Pancreas (tissue), 10 donors: ENCODE measurements around the gene NOL8. TPM values are rescaled to one million over a fixed set of nuclear protein-coding genes. Genes with fewer than 3 reads are reported as not detected.
A peak's percentile ranks its signal among the peaks of the same experiment; 100 is the strongest.

Source experiments
- ATAC-seq, 4 donors: fragments of 200-7000 bp; cut with Tn5 transposase; one replicate each; pipeline versions ENCODE4 v1.8.0 to v1.9.1; 2020; ENCODE audit warnings: mild to moderate bottlenecking in 4 of 4, moderate library complexity in 4 of 4
- DNase-seq, 6 donors: peaks; one replicate each; pipeline ENCODE4 v3.0.0-alpha.2; 2020
- FAIRE-seq: peaks from 2 replicates; lab custom pipeline; 2012; peaks lifted over from hg19 to GRCh38; lab: Jason Lieb, UNC
- H3K27ac ChIP-seq, 4 donors: fragments of 200-600 bp; sonication (generic); 1 replicate in 3 of 4; 2 replicates in 1 of 4; pipeline versions ENCODE4 v1.5.0 to v1.8.0; 2020
- H3K27me3 ChIP-seq, 4 donors: fragments of 200-600 bp; one replicate each; pipeline ENCODE4 v1.8.0; 2021
- H3K36me3 ChIP-seq, 3 donors: fragments of 200-600 bp; sonication (generic) in 1 of 3; one replicate each; pipeline versions ENCODE4 v1.5.0 to v1.8.0; 2020 to 2021
- H3K4me1 ChIP-seq, 3 donors: fragments of 200-600 bp; one replicate each; pipeline ENCODE4 v1.8.0; 2021
- H3K4me3 ChIP-seq, 4 donors: fragments of 200-600 bp; sonication (generic) in 2 of 4; one replicate each; pipeline versions ENCODE4 v1.5.0 to v1.8.0; 2020 to 2021
- H3K9me3 ChIP-seq, 4 donors: fragments of 200-600 bp; one replicate each; pipeline ENCODE4 v1.8.0; 2021
- WGBS, 2 donors: extraction: QIAGEN DNeasy Blood & Tissue Kit; methylation state at CpG; one replicate each; pipeline ENCODE4 v1.1.7; 2013; 5-methylcytosine and 5-hydroxymethylcytosine counted together
- intact Hi-C, 3 donors: fragments of 100-400 bp; cut with DNase I; formaldehyde crosslinking; loops; one replicate each; pipeline versions ENCODE4 v1.11.1 to v1.14.2; 2022
- polyA plus RNA-seq, 2 donors: library from polyadenylated mRNA; stranded (reverse); fragments of 200-250 nt; gene quantifications; one replicate each; pipeline ENCODE4 v1.2.3, GENCODE V29; 2013
- total RNA-seq, 6 donors: library from RNA; stranded (reverse); fragmentation: NEBNext Ultra II Directional in 4 of 6; extraction: Animal tissue kit (Norgen Biotek cat#: 25700) in 4 of 6; gene quantifications; one replicate each; pipeline versions ENCODE4 v1.2.1 to v1.2.4, GENCODE V29; 2021 to 2023
- TF ChIP-seq, protein P1 (sequence below), 4 donors: fragments of 200-600 bp; sonication (generic) in 3 of 4; IDR thresholded peaks; one replicate each; pipeline versions ENCODE4 v1.5.0 to v1.8.0; 2021; ENCODE audit warnings: antibody characterized with exemption in 4 of 4
- donor health status: healthy with polysubstance abuse.
- donor health status: DM: no; HTN: no; CAD: no; lungs with moderate emphysema.
- donor health status: DM: no; HTN: no; CAD: no.
- donor health status: control.
- donor health status: control.
- donor health status: Bipolar disorder and iron deficiency.
- donor health status: DM: yes; HTN: yes; CAD: no.
- donor health status: DM: no; HTN: no; CAD: no.
- donor health status: DM: no; HTN: no; CAD: no.
- donor health status: DM: yes; HTN: yes; CAD: no.

The NOL8 gene
- total and polyA plus RNA-seq, 8 donors: 9.7 to 20.6 (median 14.9) TPM

DNA sequence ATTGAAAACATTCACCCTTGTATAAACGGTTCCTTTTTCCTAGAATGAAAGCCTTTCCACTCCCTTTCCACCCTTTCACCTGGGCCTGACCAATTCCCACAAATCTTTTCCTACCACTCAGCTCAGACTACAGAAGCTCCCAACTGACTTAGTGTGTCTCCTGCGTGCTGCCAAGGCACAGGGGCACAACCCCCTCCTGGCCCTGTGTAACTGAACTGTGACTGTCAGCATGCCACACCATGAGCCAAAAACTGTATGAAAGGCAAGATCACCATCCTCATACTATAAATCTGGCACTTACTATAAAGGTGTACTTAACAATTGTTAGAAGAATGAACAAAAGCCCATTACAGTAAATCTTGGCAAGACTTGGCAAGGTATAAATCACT lies 11.5 kb downstream of the NOL8 start:
- H3K9me3 ChIP-seq: no peaks in the 10 kb centered on the region
- DNase-seq (no peak), FAIRE-seq (no peak), ATAC-seq (no peak)
- TF ChIP-seq, protein P1, sequence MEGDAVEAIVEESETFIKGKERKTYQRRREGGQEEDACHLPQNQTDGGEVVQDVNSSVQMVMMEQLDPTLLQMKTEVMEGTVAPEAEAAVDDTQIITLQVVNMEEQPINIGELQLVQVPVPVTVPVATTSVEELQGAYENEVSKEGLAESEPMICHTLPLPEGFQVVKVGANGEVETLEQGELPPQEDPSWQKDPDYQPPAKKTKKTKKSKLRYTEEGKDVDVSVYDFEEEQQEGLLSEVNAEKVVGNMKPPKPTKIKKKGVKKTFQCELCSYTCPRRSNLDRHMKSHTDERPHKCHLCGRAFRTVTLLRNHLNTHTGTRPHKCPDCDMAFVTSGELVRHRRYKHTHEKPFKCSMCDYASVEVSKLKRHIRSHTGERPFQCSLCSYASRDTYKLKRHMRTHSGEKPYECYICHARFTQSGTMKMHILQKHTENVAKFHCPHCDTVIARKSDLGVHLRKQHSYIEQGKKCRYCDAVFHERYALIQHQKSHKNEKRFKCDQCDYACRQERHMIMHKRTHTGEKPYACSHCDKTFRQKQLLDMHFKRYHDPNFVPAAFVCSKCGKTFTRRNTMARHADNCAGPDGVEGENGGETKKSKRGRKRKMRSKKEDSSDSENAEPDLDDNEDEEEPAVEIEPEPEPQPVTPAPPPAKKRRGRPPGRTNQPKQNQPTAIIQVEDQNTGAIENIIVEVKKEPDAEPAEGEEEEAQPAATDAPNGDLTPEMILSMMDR (IDR thresholded peaks at IDR 0.05): no peak
- peaks cover 0 to 45% (median 10%) of the 10 kb centered on the region in 3 donors for H3K36me3 ChIP-seq
- H3K4me1 ChIP-seq: peaks cover 0 to 4% (median 0%) of the 10 kb centered on the region in 3 donors
- intact Hi-C loops: loop anchor here in 1 of 3 donors (10.0 kb wide), 1 partner anchor 49 kb away; no protein-coding TSS in a partner anchor
- no peaks in the 10 kb centered on the region for H3K27me3 ChIP-seq
- H3K4me3 ChIP-seq: no peak overlapping the region
- 83 to 89% methylated on average over 2 of the region's 2 CpGs for WGBS, 2 donors
- H3K27ac ChIP-seq: no peak overlapping the region

DNA sequence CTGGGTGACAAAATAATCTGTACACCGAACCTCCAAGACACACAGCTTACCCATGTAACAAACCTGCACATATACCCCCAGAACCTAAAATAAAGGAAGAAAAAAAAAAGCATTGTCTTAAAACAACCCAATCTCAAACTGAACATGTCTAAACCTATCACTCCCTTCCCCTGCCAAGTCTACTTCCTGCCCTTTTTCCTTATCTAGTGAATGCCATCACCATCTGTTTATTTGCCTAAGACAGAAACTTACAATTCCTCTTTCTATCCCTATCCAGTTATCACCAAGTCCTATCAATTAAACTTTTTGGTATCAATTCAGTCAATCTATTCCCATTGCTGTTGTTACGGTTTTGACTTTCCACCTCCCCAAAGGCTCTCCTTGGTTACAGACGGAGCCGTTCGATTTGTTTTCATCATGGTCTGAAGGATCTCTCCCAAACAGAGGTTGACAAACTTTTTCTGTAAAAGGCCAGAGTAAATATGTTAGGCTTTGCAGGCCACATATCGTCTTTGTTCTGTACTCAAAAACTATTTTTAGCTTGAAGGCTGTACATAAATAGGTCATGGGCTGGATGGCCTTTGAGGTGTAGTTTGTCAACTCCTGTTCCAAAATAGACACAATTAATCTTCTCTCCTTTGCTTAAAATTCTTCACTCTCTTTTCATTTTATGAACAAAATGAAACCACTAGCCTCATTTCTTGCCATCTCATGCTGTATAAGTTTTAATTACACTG lies 12.1 kb downstream of the NOL8 start:
- Histone ChIP-seq H3K4me1 (peaks cover 0 to 4% (median 0%) of the 10 kb centered on the region in 3 donors), H3K27me3 (no peaks in the 10 kb centered on the region), H3K9me3 (no peaks in the 10 kb centered on the region), H3K4me3 (no peak overlapping the region), H3K27ac (no peak overlapping the region), H3K36me3 (peaks cover 0 to 39% (median 4%) of the 10 kb centered on the region in 3 donors)
- intact Hi-C loops: loop anchor here in 1 of 3 donors (10.0 kb wide), 1 partner anchor 48 kb away; no protein-coding TSS in a partner anchor
- TF ChIP-seq, protein P1 (IDR thresholded peaks at IDR 0.05): no peak
- ATAC-seq (no peak), DNase-seq (no peak), FAIRE-seq (no peak)
- WGBS, 2 donors: 77 to 85% methylated on average over 6 of the region's 6 CpGs

DNA sequence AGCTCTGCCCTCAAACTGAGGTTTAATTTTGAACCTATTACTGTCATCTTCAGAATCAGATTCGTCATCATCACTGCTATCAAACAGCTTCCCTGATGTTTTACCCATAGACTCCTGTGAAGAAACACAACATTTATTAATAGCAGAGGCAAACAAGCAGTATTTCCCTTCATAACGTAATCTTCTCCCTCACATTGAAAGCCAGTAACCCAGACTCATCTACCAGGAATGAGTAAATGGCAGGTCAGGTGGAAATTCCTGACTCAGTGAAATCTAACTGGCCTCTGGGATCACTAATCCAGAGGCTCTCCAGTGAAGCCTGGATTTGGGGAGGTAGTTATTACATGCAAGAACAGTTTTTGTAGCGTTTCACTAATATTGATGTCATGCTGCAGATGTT lies 14.6 kb downstream of the NOL8 start:
- peaks cover under 1 to 44% (median 3%) of the 10 kb centered on the region in 3 donors for H3K36me3 ChIP-seq
- 77 to 85% methylated on average over 3 of the region's 3 CpGs for WGBS, 2 donors
- FAIRE-seq (no peak), DNase-seq (no peak), ATAC-seq (peak in 2 of 4 donors; percentile 42 to 72)
- H3K9me3 ChIP-seq: no peaks in the 10 kb centered on the region
- no peaks in the 10 kb centered on the region for H3K27me3 ChIP-seq
- TF ChIP-seq, protein P1 (IDR thresholded peaks at IDR 0.05): no peak
- H3K27ac ChIP-seq: no peak overlapping the region
- intact Hi-C loops: loop anchor here in 1 of 3 donors (10.0 kb wide), 1 partner anchor 46 kb away; no protein-coding TSS in a partner anchor
- H3K4me1 ChIP-seq: peaks cover 0 to 4% (median 0%) of the 10 kb centered on the region in 3 donors
- no peak overlapping the region for H3K4me3 ChIP-seq

DNA sequence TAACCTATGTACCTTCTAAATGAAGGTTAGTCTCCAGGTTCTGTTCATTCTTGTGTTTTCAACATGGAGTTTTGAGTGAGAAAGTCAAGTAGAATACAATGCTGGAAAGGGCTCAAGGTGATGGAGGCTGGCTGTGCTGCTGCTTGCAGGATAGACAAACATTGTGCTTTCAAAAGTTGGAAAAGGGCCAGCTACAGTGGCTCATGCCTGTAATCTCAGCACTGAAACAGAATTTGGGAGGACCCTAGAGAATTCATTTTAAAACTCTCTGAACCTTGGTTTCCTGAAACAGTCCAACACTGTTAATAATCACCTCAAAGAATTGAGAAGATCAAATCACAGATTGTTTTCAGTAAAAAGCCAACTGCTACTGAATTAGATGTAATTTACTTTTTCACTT lies 16.3 kb downstream of the NOL8 start:
- H3K27ac ChIP-seq: no peak overlapping the region
- ATAC-seq: peak; percentile 59 to 72 (median 66)
- TF ChIP-seq, protein P1 (IDR thresholded peaks at IDR 0.05): no peak
- peaks cover 0 to 4% (median 0%) of the 10 kb centered on the region in 3 donors for H3K4me1 ChIP-seq
- no peak for DNase-seq
- intact Hi-C loops: no loop called here
- no peak for FAIRE-seq
- no peaks in the 10 kb centered on the region for H3K27me3 ChIP-seq
- H3K9me3 ChIP-seq: no peaks in the 10 kb centered on the region
- no peak overlapping the region for H3K4me3 ChIP-seq
- H3K36me3 ChIP-seq: peaks cover 5 to 56% (median 9%) of the 10 kb centered on the region in 3 donors

DNA sequence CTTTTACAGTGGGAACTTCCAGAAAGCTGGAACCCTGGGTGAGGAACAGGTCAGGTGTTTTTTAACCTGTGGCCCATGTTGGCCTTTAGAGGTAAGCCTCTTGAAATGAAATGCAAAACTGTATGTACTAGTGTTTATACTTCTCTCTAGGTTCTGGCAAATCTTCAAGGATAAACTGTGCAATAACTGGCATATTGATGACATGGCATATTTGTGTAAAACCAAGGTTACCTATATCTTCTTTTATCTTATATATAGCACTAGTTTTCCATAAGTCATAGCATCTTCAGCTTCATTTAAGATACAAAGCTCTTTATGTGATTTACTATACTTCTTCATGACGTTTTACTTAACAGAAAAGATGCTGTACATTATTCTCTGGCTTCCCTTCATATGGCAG lies 24.2 kb downstream of the NOL8 start:
- FAIRE-seq (no peak), ATAC-seq (no peak), DNase-seq (no peak)
- H3K4me1 ChIP-seq: no peaks in the 10 kb centered on the region
- H3K9me3 ChIP-seq: no peaks in the 10 kb centered on the region
- no peaks in the 10 kb centered on the region for H3K27me3 ChIP-seq
- H3K27ac ChIP-seq: no peak overlapping the region
- H3K36me3 ChIP-seq: peaks cover 5 to 85% (median 23%) of the 10 kb centered on the region in 3 donors
- no peak overlapping the region for H3K4me3 ChIP-seq
- 57 to 64% methylated on average over 1 of the region's 1 CpG for WGBS, 2 donors
- TF ChIP-seq, protein P1 (IDR thresholded peaks at IDR 0.05): no peak
- intact Hi-C loops: no loop called here
